GM20431 (cell line): ENCODE data around the gene NUTM2G.
"Not testable (repeated sequence)": the region's sequence is repeated elsewhere in the genome, so short reads cannot be mapped to it uniquely, and the experiment has no call there.

Source experiments
- in situ Hi-C: fragments of 300-500 bp; cut with MseI, MboI; formaldehyde crosslinking; loops from one replicate; pipeline ENCODE4 v1.15.0; 2020; ENCODE audit warnings: low sequenced_read_pairs; ENCODE audit not compliant: unreplicated experiment

NUTM2G gene

DNA sequence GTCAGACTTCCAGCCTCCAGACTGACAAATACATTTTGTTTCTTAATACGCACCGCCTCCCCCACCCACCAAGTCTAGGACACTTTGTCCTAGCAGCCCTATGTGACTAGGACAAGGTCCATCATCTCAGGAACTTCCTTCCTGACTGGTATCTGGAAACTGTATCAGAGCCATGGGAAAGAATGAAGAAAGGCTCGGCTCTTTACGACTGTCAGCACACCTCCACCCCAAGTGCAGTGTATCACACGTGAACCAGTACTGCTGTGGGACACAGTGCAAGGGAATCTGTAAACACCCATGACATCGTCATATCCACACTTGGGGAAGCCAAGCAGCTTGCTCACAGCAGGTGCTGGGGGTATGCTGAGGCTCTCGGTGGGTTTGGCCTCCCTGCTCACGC is 13.0 kb downstream of the NUTM2G start:
- in situ Hi-C loops = not testable (repeated sequence)

DNA sequence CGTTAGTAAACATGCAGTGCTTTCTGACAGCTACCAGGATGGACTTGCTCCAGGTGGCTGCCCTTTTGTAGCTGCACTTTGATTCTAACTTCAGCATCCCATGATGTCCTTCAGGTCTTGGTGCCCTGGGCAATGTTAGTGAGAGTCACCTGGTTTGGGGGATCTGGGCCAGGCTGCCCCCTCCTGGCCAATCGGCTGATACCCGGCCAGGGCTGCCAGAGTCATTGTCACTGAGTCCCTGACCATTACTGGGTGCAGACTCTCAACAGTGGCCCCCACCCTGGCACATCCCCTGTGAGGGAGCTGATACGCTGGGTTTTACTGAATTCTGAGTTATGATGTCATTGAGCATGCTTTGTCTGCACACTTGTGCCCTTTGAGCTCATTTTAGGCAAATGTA is 13.5 kb downstream of the NUTM2G start:
- in situ Hi-C loops = not testable (repeated sequence)

DNA sequence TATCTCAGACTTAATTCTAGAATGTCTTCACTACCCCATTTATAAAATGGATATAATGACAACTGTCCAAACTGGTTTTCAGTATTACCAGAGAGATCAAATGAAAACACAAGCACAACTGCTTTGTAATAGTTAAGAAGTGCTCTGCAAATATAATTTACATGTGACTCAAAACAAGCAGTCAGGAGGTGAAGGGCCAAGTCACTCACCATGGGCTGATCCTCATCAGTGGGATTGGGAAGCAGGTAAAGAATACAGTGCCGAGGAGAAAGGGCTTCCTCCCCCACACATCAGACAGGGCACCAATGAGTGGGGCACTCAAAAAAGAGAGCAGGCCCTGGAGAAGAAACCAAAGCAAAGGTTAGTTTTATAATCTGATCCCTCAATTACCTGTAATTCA is 20.7 kb downstream of the NUTM2G start:
- in situ Hi-C loops = not testable (repeated sequence)

DNA sequence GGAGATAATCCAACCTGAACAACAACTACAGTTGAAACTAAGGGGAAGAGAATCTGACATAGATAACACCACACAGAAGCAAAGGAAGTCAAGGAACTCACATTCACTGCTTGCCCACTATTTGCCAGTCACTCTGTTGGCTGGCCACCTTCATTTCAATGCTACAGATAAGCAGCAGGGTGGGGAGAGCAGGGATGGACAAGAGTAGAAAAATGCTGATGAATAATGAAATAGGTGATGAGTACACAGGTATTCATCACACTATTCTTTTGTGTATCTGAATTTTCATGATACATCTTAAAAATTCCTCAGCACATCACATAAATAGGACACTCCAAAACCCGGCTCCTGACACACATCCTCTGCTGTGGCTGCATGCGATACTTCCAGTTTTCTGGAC is 21.9 kb downstream of the NUTM2G start:
- in situ Hi-C loops = not testable (repeated sequence)

DNA sequence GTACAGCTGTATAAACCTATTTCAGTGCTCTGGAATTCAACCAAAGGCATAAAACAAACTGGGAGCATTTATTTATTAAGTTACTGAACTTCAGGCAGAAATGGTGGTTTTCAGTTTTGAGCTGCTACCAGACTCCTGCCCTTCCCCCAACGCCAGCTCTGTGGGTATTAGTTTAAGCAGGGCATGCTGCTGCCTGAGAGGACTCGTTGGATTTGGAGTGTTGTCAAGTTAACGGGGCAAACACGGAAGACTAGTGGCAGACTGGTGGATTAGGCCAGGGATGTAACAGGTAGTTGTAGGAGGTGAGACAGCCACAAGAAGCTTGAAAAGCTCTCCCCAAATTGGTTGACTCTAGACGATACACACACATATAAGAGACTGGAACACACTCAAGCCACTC is 38.9 kb downstream of the NUTM2G start:
- in situ Hi-C loops = not testable (repeated sequence)

DNA sequence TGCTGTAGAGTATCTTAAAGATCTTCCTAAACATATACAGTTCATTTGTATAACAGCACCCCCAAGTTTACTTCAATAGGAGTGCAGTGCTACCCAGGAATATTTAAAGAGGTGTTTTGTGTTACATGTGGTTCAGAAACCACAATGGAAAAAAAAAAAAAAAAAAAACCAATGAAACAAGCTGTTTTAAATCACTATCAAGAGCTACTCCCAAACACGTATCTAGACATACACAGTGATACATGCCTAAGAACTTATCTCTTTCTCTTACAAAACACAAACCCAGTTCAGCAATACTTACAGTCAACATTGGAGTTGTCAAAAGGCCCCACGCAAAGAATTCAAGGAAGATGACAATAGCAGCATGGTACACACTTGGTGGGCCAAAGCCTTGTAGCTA is 43.9 kb downstream of the NUTM2G start:
- in situ Hi-C loops = not testable (repeated sequence)

DNA sequence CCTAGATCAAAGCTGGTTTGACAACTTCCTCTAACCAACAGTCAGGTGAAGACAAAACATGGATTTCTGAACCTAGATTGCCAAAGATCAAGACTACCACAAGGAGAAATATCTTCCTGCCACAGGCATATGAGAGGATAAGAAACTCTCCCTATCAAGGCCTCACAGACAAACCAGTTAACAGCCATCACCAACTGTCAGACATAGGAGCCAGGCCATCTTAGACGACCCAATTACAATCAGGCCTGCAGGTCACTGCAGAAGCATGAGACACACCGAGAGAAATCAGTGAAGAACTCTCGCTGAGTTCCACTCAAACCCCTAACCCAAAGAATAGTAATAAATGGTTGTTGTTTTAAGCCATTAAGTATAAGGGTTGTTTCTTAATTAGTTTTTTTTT is 45.4 kb downstream of the NUTM2G start:
- in situ Hi-C loops = not testable (repeated sequence)

DNA sequence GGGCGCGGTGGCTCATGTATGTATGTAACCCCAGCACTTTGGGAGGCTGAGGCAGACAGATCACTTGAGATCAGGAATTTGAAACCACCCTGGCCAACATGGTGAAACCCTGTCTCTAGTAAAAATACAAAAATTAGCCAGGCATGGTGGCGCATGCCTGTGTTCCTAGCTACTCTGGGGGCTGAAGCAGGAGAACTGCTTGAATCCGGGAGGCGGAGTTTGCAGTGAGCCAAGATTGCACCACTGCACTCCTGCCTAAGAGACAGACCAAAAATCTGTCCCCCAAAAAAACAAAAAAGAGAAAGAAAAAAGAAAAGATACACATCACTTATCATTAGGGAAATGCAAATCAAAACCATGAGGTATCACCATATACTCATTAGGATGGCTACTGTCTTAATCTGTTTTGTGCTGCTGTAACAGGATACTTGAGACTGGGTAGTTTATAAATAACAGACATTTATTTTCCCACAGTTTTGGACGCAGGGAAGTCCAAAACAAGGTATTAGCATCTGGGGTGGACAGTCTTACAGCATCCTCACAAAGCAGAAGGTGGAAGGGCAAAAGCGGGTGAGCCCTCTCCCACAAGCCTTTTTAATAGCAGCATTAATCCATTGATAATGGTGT is 55.0 kb downstream of the NUTM2G start:
- in situ Hi-C loops = not testable (repeated sequence)

DNA sequence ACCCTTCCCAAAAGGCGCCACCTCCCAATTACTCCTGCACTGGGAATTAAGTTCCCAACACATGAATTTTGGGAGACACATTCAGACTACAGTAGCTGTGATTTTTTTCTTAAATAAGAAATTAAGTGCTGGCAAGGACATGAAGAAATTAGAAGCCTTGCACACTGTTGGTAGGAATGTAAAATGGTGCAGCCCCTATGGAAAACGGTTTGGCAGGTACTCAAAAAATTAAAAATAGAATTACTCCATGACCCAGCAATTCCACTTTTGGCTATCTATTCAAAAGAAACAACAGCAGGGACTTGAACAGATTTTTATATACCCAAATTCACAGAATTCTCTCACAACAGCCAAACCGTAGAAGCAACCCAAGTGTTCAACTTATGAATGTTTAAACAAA is 55.5 kb downstream of the NUTM2G start:
- in situ Hi-C loops = not testable (repeated sequence)

DNA sequence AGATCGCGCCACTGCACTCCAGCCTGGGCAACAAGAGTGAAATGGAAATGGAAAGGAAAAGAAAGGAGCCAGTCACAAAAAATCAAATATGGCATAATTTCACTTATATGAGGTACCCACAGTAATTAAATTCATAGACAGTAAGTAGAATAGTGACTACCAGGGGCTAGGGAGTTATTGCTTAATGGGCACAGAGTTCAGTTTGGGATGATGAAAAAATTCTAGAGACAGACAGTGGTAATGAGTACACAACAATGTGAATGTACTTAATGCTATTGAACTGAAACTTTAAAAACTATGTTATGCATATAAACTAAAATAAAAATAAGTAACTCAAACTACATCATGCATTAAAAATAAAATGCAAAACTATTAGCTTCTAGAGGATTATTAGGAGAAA is 56.2 kb downstream of the NUTM2G start:
- in situ Hi-C loops = not testable (repeated sequence)
